ENCODE data around the gene OSBPL10. TPM values are rescaled to one million over a fixed set of nuclear protein-coding genes. Genes with fewer than 3 reads are reported as not detected.

Gene OSBPL10
- total and polyA plus RNA-seq, 2 experiments from 2014 or later = 2.2 to 7.7 TPM

GRCh38 chr3:31921837-31922236 is 59.2 kb downstream of the OSBPL10 start:
- no peak overlapping the region for H3K4me3 ChIP-seq
- no peaks in the 10 kb centered on the region for H3K36me3 ChIP-seq
- no peak overlapping the region for H3K27ac ChIP-seq
- peaks cover 12% of the 10 kb centered on the region for H3K4me1 ChIP-seq (ENCODE audit: low read depth)
- H3K9me3 ChIP-seq (ENCODE audit: low read depth) = no peaks in the 10 kb centered on the region
- TF ChIP-seq CTCF (IDR thresholded peaks at IDR 0.05; ENCODE audit: low read depth, low read length) = no peak
- H3K27me3 ChIP-seq = peaks cover 11% of the 10 kb centered on the region
- no peak for DNase-seq (ENCODE audit: low read depth in 1 of 2, low spot score in 1 of 2)

GRCh38 chr3:31920310-31920709 is 60.8 kb downstream of the OSBPL10 start:
- H3K27me3 ChIP-seq = peaks cover 25% of the 10 kb centered on the region
- DNase-seq (ENCODE audit: low read depth in 1 of 2, low spot score in 1 of 2) = no peak
- H3K27ac ChIP-seq = no peak overlapping the region
- peaks cover 12% of the 10 kb centered on the region for H3K4me1 ChIP-seq (ENCODE audit: low read depth)
- H3K36me3 ChIP-seq = no peaks in the 10 kb centered on the region
- H3K4me3 ChIP-seq = no peak overlapping the region
- TF ChIP-seq CTCF (IDR thresholded peaks at IDR 0.05; ENCODE audit: low read depth, low read length) = no peak
- H3K9me3 ChIP-seq (ENCODE audit: low read depth) = no peaks in the 10 kb centered on the region

GRCh38 chr3:31919528-31919927 is 61.5 kb downstream of the OSBPL10 start:
- Histone ChIP-seq H3K36me3 (no peaks in the 10 kb centered on the region), H3K4me1 (ENCODE audit: low read depth) (peaks cover 12% of the 10 kb centered on the region), H3K27me3 (peaks cover 26% of the 10 kb centered on the region), H3K27ac (no peak overlapping the region), H3K4me3 (no peak overlapping the region), H3K9me3 (ENCODE audit: low read depth) (no peaks in the 10 kb centered on the region)
- TF ChIP-seq CTCF (IDR thresholded peaks at IDR 0.05; ENCODE audit: low read depth, low read length) = no peak
- no peak for DNase-seq (ENCODE audit: low read depth in 1 of 2, low spot score in 1 of 2)

- H3K27ac ChIP-seq = no peak overlapping the region
- no peaks in the 10 kb centered on the region for H3K9me3 ChIP-seq (ENCODE audit: low read depth)
- no peaks in the 10 kb centered on the region for H3K36me3 ChIP-seq
- no peak for TF ChIP-seq CTCF (IDR thresholded peaks at IDR 0.05; ENCODE audit: low read depth, low read length)
- peaks cover 30% of the 10 kb centered on the region for H3K27me3 ChIP-seq
- H3K4me1 ChIP-seq (ENCODE audit: low read depth) = peaks cover 12% of the 10 kb centered on the region
- H3K4me3 ChIP-seq = no peak overlapping the region
- peak in 1 of 2 donors; percentile 20 for DNase-seq (ENCODE audit: low read depth in 1 of 2, low spot score in 1 of 2)
Observed at GRCh38 chr3:31918179-31919150, 62.6 kb downstream of the OSBPL10 start.

GRCh38 chr3:31917303-31918005 is 63.6 kb downstream of the OSBPL10 start:
- Histone ChIP-seq H3K4me3 (no peak overlapping the region), H3K36me3 (no peaks in the 10 kb centered on the region), H3K27me3 (peaks cover 31% of the 10 kb centered on the region), H3K4me1 (ENCODE audit: low read depth) (peaks cover 12% of the 10 kb centered on the region), H3K27ac (no peak overlapping the region), H3K9me3 (ENCODE audit: low read depth) (no peaks in the 10 kb centered on the region)
- TF ChIP-seq CTCF (IDR thresholded peaks at IDR 0.05; ENCODE audit: low read depth, low read length) = no peak
- DNase-seq (ENCODE audit: low read depth in 1 of 2, low spot score in 1 of 2) = peak in 1 of 2 donors; percentile 27

Measured in cardiac muscle cell (in vitro differentiated cells and primary cell).